Thyroid gland (tissue), 4 donors: ENCODE measurements around the gene HES4.

Experiments used
- CTCF ChIP-seq, 6 experiments: fragments of 200-600 bp in 3 of 6; fragments of 450-650 bp in 3 of 6; sonication (generic) in 3 of 6; IDR thresholded peaks; one replicate each; pipeline ENCODE4 v1.5.1; 2016 to 2019; ENCODE audit warnings: antibody characterized with exemption in 6 of 6, mild to moderate bottlenecking in 2 of 6, inconsistent platforms in 1 of 6, moderate library complexity in 1 of 6
- POLR2A ChIP-seq, 2 donors: fragments of 450-650 bp; IDR thresholded peaks; one replicate each; pipeline ENCODE4 v1.6.1; 2017; ENCODE audit warnings: antibody characterized with exemption in 2 of 2, mild to moderate bottlenecking in 2 of 2, moderate library complexity in 1 of 2

GRCh38 chr1:1024149-1024770 lies 24.4 kb upstream of the HES4 start:
- no peak for TF ChIP-seq CTCF (IDR thresholded peaks at IDR 0.05)
- no peak for TF ChIP-seq POLR2A (IDR thresholded peaks at IDR 0.05)
